GM12892 (cell line): Measurements from ENCODE around the gene TENM3.

Experiments used
- POLR2A ChIP-seq: IDR thresholded peaks from 2 replicates; pipeline ENCODE4 v1.6.1; 2011; ENCODE audit warnings: low read depth, low read length, control low read depth
- POLR2AphosphoS5 ChIP-seq: IDR thresholded peaks from 2 replicates; pipeline ENCODE4 v1.6.1; 2011; ENCODE audit warnings: low read depth, low read length, control low read depth
- TAF1 ChIP-seq: IDR thresholded peaks from 2 replicates; pipeline ENCODE4 v1.6.1; 2011; ENCODE audit warnings: low read depth, mild to moderate bottlenecking, control low read depth, low read length, borderline replicate concordance

- TF ChIP-seq POLR2A, result no peak
- TF ChIP-seq TAF1, result no peak
- no peak for TF ChIP-seq POLR2AphosphoS5
Observed at GRCh38 chr4:182291175-182291574, 48.0 kb downstream of the TENM3 start.
